Measurements from ENCODE around the gene ANO4.
"Not testable (repeated sequence)": the region's sequence is repeated elsewhere in the genome, so short reads cannot be mapped to it uniquely, and the experiment has no call there.

Gene ANO4

DNA sequence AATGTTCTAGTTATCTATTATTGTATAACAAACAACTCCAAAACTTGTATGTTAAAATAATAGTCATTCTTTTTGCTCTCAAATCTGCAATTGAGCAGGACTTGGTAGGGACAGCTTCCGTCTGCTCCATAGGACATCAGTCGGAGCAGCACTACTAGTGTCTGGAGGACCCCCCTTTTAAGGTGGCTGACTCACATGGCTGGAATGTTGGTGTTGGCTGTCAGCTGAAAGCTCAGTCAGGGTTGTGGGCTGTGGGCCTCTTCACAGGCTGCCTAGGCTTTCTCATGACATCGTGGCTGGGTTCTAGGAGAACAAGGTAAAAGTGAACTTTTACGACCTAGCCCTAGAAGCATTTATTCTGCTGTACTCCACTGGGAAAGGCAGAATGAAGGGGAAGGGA, 160.6 kb downstream of the ANO4 start:
- DNase-seq, result no peak

- no peak for DNase-seq
Measured at GRCh38 chr12:100956311-100956852, 161.8 kb downstream of the ANO4 start.

GRCh38 chr12:100959481-100959880, 164.9 kb downstream of the ANO4 start:
- no peak for DNase-seq

GRCh38 chr12:100962086-100962712, 167.6 kb downstream of the ANO4 start:
- no peak for DNase-seq

DNA sequence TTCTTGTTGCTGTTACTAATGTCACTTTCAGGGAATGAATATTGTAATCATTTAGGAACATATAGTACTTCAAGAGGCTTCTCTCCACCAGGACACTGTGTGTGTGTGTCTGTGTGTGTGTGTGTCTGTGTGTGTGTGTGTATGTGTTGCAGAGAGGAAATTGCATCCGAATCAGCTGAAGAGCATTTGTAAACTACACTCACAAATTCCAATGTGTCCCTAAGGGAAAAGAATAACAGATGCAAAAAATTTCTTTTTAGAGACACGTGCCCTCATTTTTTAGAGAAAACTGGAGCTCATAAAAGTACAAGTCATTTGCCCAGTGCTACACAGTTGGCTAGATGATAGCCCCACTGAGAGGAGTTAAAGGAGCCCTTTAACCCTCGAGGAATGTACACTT, 168.8 kb downstream of the ANO4 start:
- no peak for DNase-seq

GRCh38 chr12:100964028-100964427, 169.5 kb downstream of the ANO4 start:
- no peak for DNase-seq

- DNase-seq, result no peak
Measured at GRCh38 chr12:100967189-100967588, 172.6 kb downstream of the ANO4 start.

GRCh38 chr12:100970894-100971293, 176.3 kb downstream of the ANO4 start:
- no peak for DNase-seq

- no peak for DNase-seq
Measured at GRCh38 chr12:100972121-100972520, 177.5 kb downstream of the ANO4 start.

GRCh38 chr12:100974341-100974740, 179.8 kb downstream of the ANO4 start:
- DNase-seq, result no peak

GRCh38 chr12:100974747-100975146, 180.2 kb downstream of the ANO4 start:
- DNase-seq, result no peak

GRCh38 chr12:100976735-100977134, 182.2 kb downstream of the ANO4 start:
- no peak for DNase-seq

DNA sequence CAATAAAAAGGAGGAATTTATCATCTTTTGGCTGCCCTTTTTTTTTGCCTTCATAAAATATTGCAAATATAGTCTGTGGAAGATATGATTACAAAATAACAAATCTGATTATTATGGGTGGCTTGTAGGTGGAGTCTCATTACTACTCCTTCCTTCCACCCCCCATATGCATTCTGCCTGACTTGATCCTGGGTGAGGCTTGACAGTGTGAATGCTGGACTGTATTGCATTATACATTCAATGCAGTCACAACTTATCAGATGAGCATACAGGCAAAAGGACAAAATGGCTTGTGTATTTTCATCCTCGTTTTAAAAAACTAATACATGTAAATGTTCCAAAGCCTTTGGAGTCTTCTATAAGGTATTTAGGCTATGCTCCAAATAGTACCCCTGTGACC, 186.3 kb downstream of the ANO4 start:
- no peak for DNase-seq

GRCh38 chr12:100982511-100983183, 188.1 kb downstream of the ANO4 start:
- no peak for DNase-seq

DNA sequence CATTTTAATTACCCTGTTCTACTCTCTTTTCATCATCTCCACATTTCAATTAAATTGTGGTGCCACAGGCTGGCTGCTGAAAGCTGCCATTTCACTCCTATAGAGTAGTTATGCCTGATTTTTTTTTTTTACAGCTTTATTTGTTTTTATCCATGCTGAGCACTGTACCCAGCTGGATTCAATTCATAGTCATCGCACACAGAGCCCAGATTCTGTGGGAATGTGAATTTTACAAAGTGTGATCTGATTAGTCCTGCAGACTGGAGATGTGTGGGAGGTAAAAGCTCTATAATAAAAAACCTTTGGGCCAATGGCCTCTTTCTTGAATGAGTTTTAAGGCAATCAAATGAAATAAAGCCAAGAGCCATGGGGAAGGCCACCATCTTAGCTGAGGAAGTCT, 190.2 kb downstream of the ANO4 start:
- DNase-seq, result no peak

GRCh38 chr12:100986595-100987547, 192.3 kb downstream of the ANO4 start:
- DNase-seq, result no peak

GRCh38 chr12:100987552-100988521, 193.3 kb downstream of the ANO4 start:
- no peak for DNase-seq

- DNase-seq, result not testable (repeated sequence)
Measured at GRCh38 chr12:100989509-100989908, 194.9 kb downstream of the ANO4 start.

- no peak for DNase-seq
Measured at GRCh38 chr12:100991102-100991501, 196.5 kb downstream of the ANO4 start.

DNA sequence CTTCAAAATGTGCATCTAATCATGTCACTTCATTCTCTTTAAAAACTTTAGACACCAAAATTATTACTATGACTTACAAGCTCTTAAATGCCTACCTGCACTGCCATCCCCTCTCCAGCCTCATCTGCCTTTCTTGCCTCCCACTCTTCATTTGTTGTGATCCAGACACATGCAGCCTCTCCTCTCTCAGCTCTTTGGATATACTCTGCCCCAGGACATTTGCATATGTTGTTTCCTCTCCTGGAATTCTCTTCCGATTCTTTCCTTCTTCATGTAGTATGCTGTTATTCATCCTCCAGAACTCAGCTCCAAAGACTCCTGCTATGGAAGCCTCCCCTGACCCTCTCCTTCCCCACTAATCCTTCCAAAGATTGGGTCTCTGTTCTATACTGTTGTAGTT, 197.6 kb downstream of the ANO4 start:
- DNase-seq, result no peak

DNA sequence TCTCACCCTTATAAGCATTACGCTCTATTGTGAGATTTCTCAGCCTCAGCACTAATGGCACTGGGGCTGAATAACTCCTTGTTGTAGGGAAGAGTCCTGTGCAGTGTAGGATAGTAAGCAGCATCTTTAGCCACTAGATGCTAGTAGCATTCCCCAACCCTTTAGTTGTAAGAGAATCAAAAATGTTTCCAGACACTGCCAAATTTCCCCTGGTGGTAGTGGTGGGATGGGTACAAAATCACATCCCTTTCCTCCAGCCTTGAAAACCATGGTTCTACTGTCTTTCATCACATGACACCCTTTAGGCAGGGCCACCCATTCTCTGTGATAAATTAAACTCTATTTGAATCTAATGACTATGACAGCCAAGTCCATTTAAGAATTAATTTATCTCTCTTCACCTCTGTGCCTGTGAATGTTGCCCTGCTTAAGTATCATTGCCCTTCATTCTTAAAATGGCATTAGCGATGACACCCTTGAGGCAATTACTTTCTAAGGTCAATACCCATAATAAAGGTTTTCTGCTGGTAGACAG, 199.4 kb downstream of the ANO4 start:
- no peak for DNase-seq

- DNase-seq, result no peak
Measured at GRCh38 chr12:100995201-100995600, 200.6 kb downstream of the ANO4 start.
